Activated CD4-positive, alpha-beta memory T cell treated with anti-CD3 and anti-CD28 coated beads, Interleukin-2, amount 10 ng/mL, durations not matched to agents 7 days and 5 days (primary cell): ENCODE data around the gene CLEC3B. TPM values are rescaled to one million over a fixed set of nuclear protein-coding genes. Genes with fewer than 3 reads are reported as not detected.

Experiments
- CTCF ChIA-PET: fragments of 350-600 bp; sonication (Branson Sonifier 250); formaldehyde crosslinking; loops from one replicate; lab custom pipeline; 2021; ENCODE audit warnings: antibody characterized with exemption, inconsistent platforms; lab: Charles Lee
- POLR2A ChIA-PET: fragments of 350-600 bp; sonication (Branson Sonifier 250); formaldehyde crosslinking; loops from one replicate; lab custom pipeline; 2021; ENCODE audit warnings: antibody characterized with exemption; lab: Charles Lee
- DNase-seq: peaks from one replicate; pipeline ENCODE4 v3.0.0-alpha.2; 2020
- H3K27ac Mint-ChIP-seq: one replicate; pipeline ENCODE4 v1.8.0; 2021; ENCODE audit warnings: mild to moderate bottlenecking, mixed read lengths
- H3K27me3 Mint-ChIP-seq: one replicate; pipeline ENCODE4 v1.8.0; 2021; ENCODE audit warnings: mixed read lengths
- H3K36me3 Mint-ChIP-seq: one replicate; pipeline ENCODE4 v1.8.0; 2021; ENCODE audit warnings: low read depth, mixed read lengths
- H3K4me1 Mint-ChIP-seq: one replicate; pipeline ENCODE4 v1.8.0; 2021; ENCODE audit warnings: mixed read lengths
- H3K4me3 Mint-ChIP-seq: one replicate; pipeline ENCODE4 v1.8.0; 2021; ENCODE audit warnings: mild to moderate bottlenecking, mixed read lengths
- H3K9me3 Mint-ChIP-seq: one replicate; pipeline ENCODE4 v1.8.0; 2021; ENCODE audit warnings: mixed read lengths
- total RNA-seq, 2 experiments: library from RNA; stranded (reverse); gene quantifications; one replicate each; pipeline ENCODE4 v1.2.3, GENCODE V29; 2021

The CLEC3B gene
- total RNA-seq, 2 experiments from 2014 or later: not detected

GRCh38 chr3:45007091-45007490 is 19.0 kb upstream of the CLEC3B start:
- H3K4me3 Mint-ChIP-seq: no peak overlapping the region
- H3K27ac Mint-ChIP-seq: peak overlapping the region; percentile 28

GRCh38 chr3:45008117-45008516 is 18.0 kb upstream of the CLEC3B start:
- Mint-ChIP-seq H3K4me1 (peaks cover 62% of the 10 kb centered on the region), H3K27me3 (no peaks in the 10 kb centered on the region), H3K36me3 (peaks cover 64% of the 10 kb centered on the region), H3K4me3 (no peak overlapping the region), H3K27ac (no peak overlapping the region), H3K9me3 (peaks cover 6% of the 10 kb centered on the region)
- ChIA-PET POLR2A (no interaction called here), CTCF (interaction anchor here (1.1 to 1.4 kb wide), 3 partner anchors 21 to 200 kb away, joined by 3 to 5 read pairs (median 3); no protein-coding TSS in a partner anchor)
- no peak for DNase-seq

More at GRCh38 chr3:45007091-45007490, 19.0 kb upstream of the CLEC3B start:
- Mint-ChIP-seq H3K36me3 (peaks cover 60% of the 10 kb centered on the region), H3K9me3 (peaks cover 6% of the 10 kb centered on the region), H3K4me1 (peaks cover 53% of the 10 kb centered on the region), H3K27me3 (no peaks in the 10 kb centered on the region)
- DNase-seq: no peak
- ChIA-PET CTCF (no interaction called here), POLR2A (no interaction called here)

- POLR2A ChIA-PET: interaction anchor here (1.4 kb wide), 1 partner anchor 33 kb away, joined by 4 read pairs; the partner anchor contains the start of genes EXOSC7 and ZDHHC3
- no peak for DNase-seq
- Mint-ChIP-seq H3K4me1 (peaks cover 54% of the 10 kb centered on the region), H3K27me3 (no peaks in the 10 kb centered on the region), H3K36me3 (peaks cover 55% of the 10 kb centered on the region), H3K4me3 (no peak overlapping the region), H3K9me3 (peaks cover 4% of the 10 kb centered on the region), H3K27ac (peak overlapping the region; percentile 4)
- CTCF ChIA-PET: no interaction called here
These were observed 16.2 kb upstream of the CLEC3B start for GRCh38 chr3:45009868-45010267.

- Mint-ChIP-seq H3K36me3 (peaks cover 46% of the 10 kb centered on the region), H3K4me3 (no peak overlapping the region), H3K4me1 (peaks cover 44% of the 10 kb centered on the region), H3K27me3 (no peaks in the 10 kb centered on the region), H3K27ac (peak overlapping the region; percentile 2), H3K9me3 (no peaks in the 10 kb centered on the region)
- ChIA-PET CTCF (interaction anchor here (1.4 to 2.6 kb wide), 3 partner anchors 22 to 30 kb away, joined by 4 to 13 read pairs (median 9); no protein-coding TSS in a partner anchor), POLR2A (interaction anchor here (0.9 to 1.6 kb wide), 3 partner anchors 10 to 34 kb away, joined by 3 to 11 read pairs (median 4); partner anchors contain the start of genes EXOSC7 and ZDHHC3)
- no peak for DNase-seq
These were observed 15.2 kb upstream of the CLEC3B start for GRCh38 chr3:45010811-45011333.

- ChIA-PET POLR2A (interaction anchor here (0.7 to 1.6 kb wide), 7 partner anchors 8 to 36 kb away, joined by 3 to 11 read pairs (median 4); partner anchors contain the start of genes EXOSC7 and ZDHHC3), CTCF (interaction anchor here (1.0 to 2.6 kb wide), 7 partner anchors 9 to 211 kb away, joined by 3 to 13 read pairs (median 4); no protein-coding TSS in a partner anchor)
- no peak for DNase-seq
- no peak overlapping the region for H3K4me3 Mint-ChIP-seq
- peak overlapping the region; percentile 84 for H3K27ac Mint-ChIP-seq
- no peaks in the 10 kb centered on the region for H3K9me3 Mint-ChIP-seq
- peaks cover 49% of the 10 kb centered on the region for H3K36me3 Mint-ChIP-seq
- H3K27me3 Mint-ChIP-seq: no peaks in the 10 kb centered on the region
- H3K4me1 Mint-ChIP-seq: peaks cover 39% of the 10 kb centered on the region
These were observed 14.2 kb upstream of the CLEC3B start for GRCh38 chr3:45011756-45012508.

- H3K4me3 Mint-ChIP-seq: no peak overlapping the region
- peaks cover 34% of the 10 kb centered on the region for H3K4me1 Mint-ChIP-seq
- no peaks in the 10 kb centered on the region for H3K27me3 Mint-ChIP-seq
- no peaks in the 10 kb centered on the region for H3K9me3 Mint-ChIP-seq
- H3K36me3 Mint-ChIP-seq: peaks cover 44% of the 10 kb centered on the region
- no peak overlapping the region for H3K27ac Mint-ChIP-seq
- ChIA-PET POLR2A (interaction anchor here (1.2 to 1.6 kb wide), 4 partner anchors 8 to 29 kb away, joined by 3 to 11 read pairs (median 4); no protein-coding TSS in a partner anchor), CTCF (interaction anchor here (1.0 to 2.6 kb wide), 6 partner anchors 8 to 210 kb away, joined by 3 to 13 read pairs (median 5); no protein-coding TSS in a partner anchor)
- DNase-seq: no peak
These were observed 13.5 kb upstream of the CLEC3B start for GRCh38 chr3:45012577-45012976.

- no peaks in the 10 kb centered on the region for H3K9me3 Mint-ChIP-seq
- ChIA-PET CTCF (interaction anchor here (1.2 kb wide), 1 partner anchor 25 kb away, joined by 3 read pairs; no protein-coding TSS in a partner anchor), POLR2A (no interaction called here)
These were observed 9.2 kb upstream of the CLEC3B start for GRCh38 chr3:45016916-45017315.

GRCh38 chr3:45017821-45018220 is 8.3 kb upstream of the CLEC3B start:
- Mint-ChIP-seq H3K27ac (no peak overlapping the region), H3K36me3 (peaks cover 12% of the 10 kb centered on the region), H3K4me1 (peaks cover 19% of the 10 kb centered on the region), H3K27me3 (no peaks in the 10 kb centered on the region), H3K9me3 (no peaks in the 10 kb centered on the region), H3K4me3 (no peak overlapping the region)
- CTCF ChIA-PET: interaction anchor here (1.2 kb wide), 1 partner anchor 24 kb away, joined by 3 read pairs; no protein-coding TSS in a partner anchor
- POLR2A ChIA-PET: no interaction called here
- DNase-seq: no peak

More at GRCh38 chr3:45016916-45017315, 9.2 kb upstream of the CLEC3B start:
- H3K27me3 Mint-ChIP-seq: no peaks in the 10 kb centered on the region
- H3K36me3 Mint-ChIP-seq: peaks cover 21% of the 10 kb centered on the region
- DNase-seq: no peak
- no peak overlapping the region for H3K4me3 Mint-ChIP-seq
- H3K27ac Mint-ChIP-seq: no peak overlapping the region
- peaks cover 28% of the 10 kb centered on the region for H3K4me1 Mint-ChIP-seq

GRCh38 chr3:45020534-45020933 is 5.6 kb upstream of the CLEC3B start:
- CTCF ChIA-PET: interaction anchor here (0.9 to 1.4 kb wide), 3 partner anchors 9 to 15 kb away, joined by 3 to 6 read pairs (median 5); no protein-coding TSS in a partner anchor
- Mint-ChIP-seq H3K36me3 (peaks cover 4% of the 10 kb centered on the region), H3K27ac (peak overlapping the region; percentile 17)

GRCh38 chr3:45021524-45022297 is 4.4 kb upstream of the CLEC3B start:
- DNase-seq: no peak
- peaks cover 17% of the 10 kb centered on the region for H3K4me1 Mint-ChIP-seq
- H3K36me3 Mint-ChIP-seq: no peaks in the 10 kb centered on the region
- ChIA-PET CTCF (interaction anchor here (1.4 kb wide), 1 partner anchor 10 kb away, joined by 6 read pairs; no protein-coding TSS in a partner anchor), POLR2A (interaction anchor here (1.5 kb wide), 1 partner anchor 10 kb away, joined by 11 read pairs; no protein-coding TSS in a partner anchor)
- no peak overlapping the region for H3K4me3 Mint-ChIP-seq
- H3K9me3 Mint-ChIP-seq: no peaks in the 10 kb centered on the region
- H3K27me3 Mint-ChIP-seq: peaks cover 8% of the 10 kb centered on the region
- H3K27ac Mint-ChIP-seq: no peak overlapping the region

More at GRCh38 chr3:45020534-45020933, 5.6 kb upstream of the CLEC3B start:
- no peak for DNase-seq
- H3K4me3 Mint-ChIP-seq: no peak overlapping the region
- H3K27me3 Mint-ChIP-seq: peaks cover 4% of the 10 kb centered on the region
- H3K9me3 Mint-ChIP-seq: no peaks in the 10 kb centered on the region
- peaks cover 17% of the 10 kb centered on the region for H3K4me1 Mint-ChIP-seq
- POLR2A ChIA-PET: interaction anchor here (0.6 to 1.5 kb wide), 2 partner anchors 9 to 15 kb away, joined by 3 to 11 read pairs; no protein-coding TSS in a partner anchor

GRCh38 chr3:45023675-45024074 is 2.4 kb upstream of the CLEC3B start:
- H3K9me3 Mint-ChIP-seq: no peaks in the 10 kb centered on the region
- CTCF ChIA-PET: no interaction called here
- H3K27ac Mint-ChIP-seq: no peak overlapping the region
- no peak overlapping the region for H3K4me3 Mint-ChIP-seq
- H3K27me3 Mint-ChIP-seq: peaks cover 17% of the 10 kb centered on the region
- DNase-seq: no peak
- peaks cover 15% of the 10 kb centered on the region for H3K4me1 Mint-ChIP-seq
- no peaks in the 10 kb centered on the region for H3K36me3 Mint-ChIP-seq
- POLR2A ChIA-PET: no interaction called here
